T1000 (cell line): ENCODE data around the gene TTL.
"Not testable (repeated sequence)": the region's sequence is repeated elsewhere in the genome, so short reads cannot be mapped to it uniquely, and the experiment has no call there.

ENCODE experiments used
- DNase-seq: peaks from one replicate; lab custom pipeline; 2025; ENCODE audit warnings: mixed read lengths; lab: John Stamatoyannopoulos, UW

The TTL gene

DNA sequence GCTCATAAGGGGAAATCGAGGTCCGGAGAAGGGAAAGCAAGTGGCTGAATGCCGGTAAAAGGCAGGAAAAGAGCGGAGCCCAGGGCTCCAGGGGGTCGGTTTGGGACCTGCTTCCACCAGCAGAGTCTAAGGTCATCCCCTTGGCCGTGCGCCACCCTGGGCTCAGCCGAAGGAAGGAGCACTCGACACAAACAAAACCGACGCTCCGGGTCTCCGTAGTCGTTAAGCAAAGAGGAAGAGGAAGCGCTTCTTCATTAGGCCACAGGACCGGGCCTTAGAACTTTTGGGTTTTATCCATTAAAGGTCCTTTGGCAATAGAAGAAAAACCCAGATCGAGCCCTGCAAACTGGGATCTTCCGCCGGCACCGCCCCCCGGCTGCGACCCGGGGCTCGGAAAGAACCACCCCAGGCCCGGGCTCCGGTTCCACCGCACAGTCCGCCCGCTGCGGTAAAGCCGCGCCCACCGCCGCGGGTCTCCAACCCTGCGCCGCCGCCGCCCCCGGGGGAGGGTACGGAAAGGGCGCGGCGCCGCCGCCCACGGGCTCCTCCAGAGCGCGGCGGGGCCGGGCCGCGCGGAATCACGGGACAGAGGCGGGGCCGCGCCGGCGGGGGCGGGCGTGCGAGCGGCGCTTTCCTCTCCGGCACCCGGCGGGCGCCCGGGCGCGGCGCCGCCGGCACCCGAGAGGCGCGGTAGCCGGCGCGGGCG, at the start of gene TTL:
Gene TTL (plus strand): TSS at position 629 of the 706 bp plus-strand sequence. CDS start 189 bp downstream, outside the sequence.
- peak; percentile 36 for DNase-seq

GRCh38 chr2:112432390-112432734, 49.6 kb upstream of the TTL start:
- not testable (repeated sequence) for DNase-seq

GRCh38 chr2:112432735-112433479, 49.0 kb upstream of the TTL start:
- DNase-seq: not testable (repeated sequence)

GRCh38 chr2:112433480-112433879, 48.5 kb upstream of the TTL start, which contains the start of gene RGPD8:
RGPD8 (minus strand) TSS chr2:112433645; CDS start chr2:112433453, 192 bp downstream.
- not testable (repeated sequence) for DNase-seq

DNA sequence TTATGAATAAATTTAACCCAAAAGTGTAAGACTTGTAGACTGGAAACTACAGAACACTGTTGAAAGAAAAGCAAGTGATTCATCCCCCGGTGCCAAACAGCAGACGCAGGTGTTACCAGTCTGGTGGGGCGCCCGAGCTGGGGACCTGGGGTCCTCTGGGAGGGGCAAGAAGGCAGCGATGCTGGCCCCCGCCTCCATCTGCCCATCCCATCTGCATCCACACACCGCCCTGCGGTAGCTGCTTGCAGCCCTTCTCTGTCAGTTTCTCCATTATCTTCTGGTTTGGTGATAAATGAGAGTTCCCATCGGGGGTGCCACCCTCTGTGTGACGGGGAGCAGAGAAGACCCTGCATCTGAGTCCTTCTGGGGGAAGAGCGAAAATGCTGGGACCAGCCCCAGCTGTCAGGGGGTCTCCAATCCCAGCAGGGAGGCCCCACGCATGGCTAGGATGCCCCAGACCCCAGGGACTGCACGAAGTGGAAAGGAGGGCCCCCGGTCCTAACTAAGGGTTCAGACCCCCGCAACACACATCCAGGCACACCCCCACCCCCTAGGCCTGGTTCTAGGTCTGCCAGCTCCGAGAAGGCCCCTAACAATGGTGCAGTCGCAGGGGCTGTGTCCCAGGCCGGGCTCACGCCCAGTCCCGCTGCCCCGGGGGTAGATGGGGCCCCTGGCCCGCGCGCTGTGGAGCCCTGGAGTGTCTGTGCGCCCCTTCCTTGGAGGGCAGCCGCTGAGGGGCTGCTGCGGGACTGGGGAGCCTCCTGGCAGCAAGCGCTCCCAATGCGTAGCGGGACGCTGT, 47.8 kb upstream of the TTL start:
- DNase-seq: no peak

GRCh38 chr2:112434890-112435715, 46.9 kb upstream of the TTL start:
- not testable (repeated sequence) for DNase-seq

GRCh38 chr2:112435716-112436431, 46.1 kb upstream of the TTL start:
- DNase-seq: not testable (repeated sequence)

DNA sequence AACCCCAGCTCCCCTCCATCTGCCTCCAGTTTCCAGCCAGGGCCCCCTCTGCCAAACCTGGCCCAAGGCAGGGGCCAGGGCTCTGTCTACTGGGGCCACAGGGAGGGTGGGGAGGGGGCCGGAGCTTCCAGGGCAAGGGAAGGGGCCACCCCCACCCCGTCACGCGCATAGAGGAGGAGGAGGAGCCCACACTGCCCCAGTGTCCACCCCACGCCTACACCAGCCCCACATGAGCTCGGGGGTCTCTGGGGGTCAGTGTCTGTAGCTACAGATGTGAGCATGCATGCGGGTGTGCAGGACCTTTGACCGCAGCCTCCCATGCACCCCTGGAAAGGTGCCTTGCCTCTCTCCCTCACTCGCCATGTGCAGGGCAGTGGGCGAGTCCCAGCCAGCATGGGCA, 45.0 kb upstream of the TTL start:
- not testable (repeated sequence) for DNase-seq

DNA sequence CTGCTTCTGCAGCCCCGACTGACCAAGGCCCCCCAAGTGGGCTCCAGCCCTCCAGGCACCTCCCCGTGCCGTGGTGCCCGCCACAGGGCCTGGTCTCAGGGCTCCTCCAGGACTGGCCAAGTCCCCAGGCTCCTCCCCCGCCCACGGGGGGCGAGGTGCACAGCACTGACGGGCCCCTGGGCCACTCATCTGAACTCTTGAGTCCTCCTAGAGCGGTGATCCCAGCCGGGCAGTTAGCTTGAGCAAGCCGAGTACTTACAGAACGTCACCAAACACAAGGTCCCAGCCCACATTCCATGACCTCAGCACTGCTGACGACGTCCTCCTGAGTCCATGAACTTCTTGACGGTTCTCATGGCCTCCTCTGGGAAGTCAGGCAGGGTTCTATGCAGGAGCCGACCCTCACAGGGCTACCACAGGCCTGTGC, 44.5 kb upstream of the TTL start:
- not testable (repeated sequence) for DNase-seq

- DNase-seq: not testable (repeated sequence)
These were observed 43.2 kb upstream of the TTL start for GRCh38 chr2:112438603-112439261.

DNA sequence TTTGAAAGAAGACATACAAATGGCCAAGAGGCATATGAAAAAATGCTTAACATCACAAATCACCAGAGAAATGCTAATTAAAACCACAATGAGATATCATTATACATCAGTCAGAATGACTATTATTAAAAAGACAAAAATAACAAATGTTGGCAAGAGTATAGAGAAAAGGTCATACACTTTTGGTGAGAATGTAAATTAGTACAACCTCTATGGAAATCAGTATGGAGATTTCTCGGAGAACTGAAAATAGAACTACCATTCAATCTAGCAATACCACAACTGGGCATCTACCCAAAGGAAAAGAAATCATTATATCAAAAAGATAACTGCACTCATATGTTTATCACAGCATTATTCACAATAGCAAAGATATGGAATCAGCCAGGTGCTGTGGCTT, 37.7 kb upstream of the TTL start:
- DNase-seq: not testable (repeated sequence)

- no peak for DNase-seq
These were observed 32.1 kb upstream of the TTL start for GRCh38 chr2:112449854-112450253.

DNA sequence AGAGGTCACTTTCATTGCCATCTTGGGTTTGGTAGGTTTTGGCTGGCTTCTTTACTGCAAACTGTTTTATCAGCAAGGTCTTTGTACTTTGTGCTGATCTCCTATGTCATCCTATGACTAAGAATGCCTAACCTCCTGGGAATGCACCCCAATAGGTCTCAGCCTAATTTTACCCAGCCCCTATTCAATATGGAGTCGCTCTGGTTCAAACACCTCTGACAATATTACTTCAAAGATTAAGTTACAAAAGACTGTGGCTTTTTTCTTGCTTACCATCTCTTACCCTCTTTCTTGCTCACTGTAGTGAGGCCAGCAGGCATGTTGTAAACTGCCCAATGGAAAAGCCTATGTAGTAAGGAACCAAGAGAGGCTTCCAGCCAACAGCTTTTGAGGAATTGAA, 30.6 kb upstream of the TTL start:
- no peak for DNase-seq

GRCh38 chr2:112454586-112454985, 27.4 kb upstream of the TTL start:
- no peak for DNase-seq

- DNase-seq: no peak
These were observed 22.6 kb upstream of the TTL start for GRCh38 chr2:112459372-112459771.

- DNase-seq: no peak
These were observed 19.8 kb upstream of the TTL start for GRCh38 chr2:112462178-112462577.

DNA sequence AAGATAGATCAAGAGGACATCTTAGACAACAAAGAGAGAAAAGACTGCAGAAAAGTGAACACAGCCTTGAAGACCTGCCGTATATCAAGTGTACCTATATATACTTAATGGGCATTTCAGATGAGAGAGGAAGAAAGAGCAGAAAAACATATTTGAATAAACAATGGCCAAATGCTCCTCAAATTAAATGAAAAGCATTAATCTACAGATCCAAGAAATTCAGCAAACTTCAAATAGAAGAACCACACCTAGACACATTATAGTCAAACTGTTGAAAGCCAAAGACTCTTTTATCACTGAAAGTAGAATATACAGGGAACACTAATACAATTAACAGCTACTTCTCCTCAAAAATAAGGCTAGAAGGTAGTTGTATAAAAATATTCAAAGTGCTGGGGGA, 18.7 kb upstream of the TTL start:
- no peak for DNase-seq

DNA sequence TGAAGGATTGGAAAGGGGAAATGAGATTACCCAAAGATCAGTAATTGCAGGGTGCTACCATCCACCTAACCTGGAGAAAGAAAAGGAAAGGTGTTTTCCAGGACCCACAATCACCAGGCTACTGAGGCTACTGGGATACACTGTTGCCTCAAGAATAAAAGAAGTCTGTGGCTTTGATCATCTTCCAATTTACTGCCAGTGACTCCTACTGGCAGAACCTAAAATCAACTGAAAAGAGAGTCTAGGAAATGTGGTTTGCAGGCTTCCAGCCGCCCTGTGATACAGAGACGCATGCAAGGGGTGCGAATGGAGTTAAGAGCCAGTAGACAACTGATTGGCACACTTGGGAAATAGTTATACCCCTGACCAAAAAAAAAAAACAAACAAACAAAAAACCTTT, 16.6 kb upstream of the TTL start:
- no peak for DNase-seq

DNA sequence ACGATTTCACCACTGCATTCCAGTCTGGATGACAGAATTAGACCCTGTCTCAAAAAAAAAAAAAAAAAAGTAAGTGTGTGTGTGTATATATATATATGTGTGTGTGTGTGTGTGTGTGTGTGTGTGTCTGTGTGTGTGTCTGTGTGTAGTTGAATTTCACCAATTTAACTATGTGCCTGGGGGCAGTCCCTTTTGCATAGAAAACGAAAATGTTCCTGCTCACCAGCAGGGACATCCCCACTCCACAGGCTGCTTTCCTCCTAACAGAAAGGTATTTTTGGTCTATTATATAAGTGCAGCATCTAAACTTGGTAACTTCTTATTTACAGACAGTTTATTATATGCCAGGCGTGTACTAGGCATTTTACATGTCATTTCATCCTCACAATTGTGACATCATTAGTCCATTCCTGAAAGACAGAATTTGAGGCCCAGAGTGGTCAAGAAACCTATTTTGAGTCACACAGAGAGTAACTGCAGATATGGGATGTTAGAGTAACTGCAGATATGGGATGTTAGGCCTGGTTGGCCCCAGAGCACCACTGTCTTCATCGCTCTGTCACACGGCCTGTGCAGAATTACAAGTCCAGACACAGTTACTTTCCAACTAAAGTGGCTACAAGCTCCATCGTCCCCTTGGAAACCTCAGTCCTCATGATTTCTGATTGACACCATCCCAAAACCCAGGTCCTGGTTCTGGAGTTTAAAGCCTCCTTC, 9.3 kb upstream of the TTL start:
- no peak for DNase-seq
